GM23338 (cell line): ENCODE data around the gene SMARCC2. TPM values are rescaled to one million over a fixed set of nuclear protein-coding genes. Genes with fewer than 3 reads are reported as not detected.
"Not testable (repeated sequence)": the region's sequence is repeated elsewhere in the genome, so short reads cannot be mapped to it uniquely, and the experiment has no call there.

Source experiments
- ATAC-seq: fragments of 200-7000 bp; cut with Tn5 transposase; 3 replicates; pipeline ENCODE4 v1.9.1; 2020
- DNase-seq: peaks from one replicate; pipeline ENCODE4 v3.0.0-alpha.2; 2015; ENCODE audit warnings: low spot score
- H2AFZ ChIP-seq: fragments of 200-600 bp; sonication (generic); 2 replicates; pipeline ENCODE4 v1.8.0; 2016; ENCODE audit warnings: antibody characterized with exemption, mild to moderate bottlenecking, moderate library complexity
- H3F3A ChIP-seq: fragments of 200-600 bp; sonication (generic); replicated peaks from 2 replicates; pipeline ENCODE4 v1.8.0; 2017; ENCODE audit warnings: antibody characterized with exemption, mixed run types, low read depth
- H3K27ac ChIP-seq: fragments of 200-600 bp; sonication (generic); 2 replicates; pipeline ENCODE4 v1.6.1; 2016; ENCODE audit warnings: low read depth
- H3K27me3 ChIP-seq: fragments of 200-600 bp; sonication (generic); 2 replicates; pipeline ENCODE4 v1.8.0; 2016; ENCODE audit warnings: mild to moderate bottlenecking, mixed run types, moderate library complexity; ENCODE audit not compliant: insufficient read depth
- H3K36me3 ChIP-seq: fragments of 200-600 bp; sonication (generic); 2 replicates; pipeline ENCODE4 v1.8.0; 2016; ENCODE audit warnings: mild to moderate bottlenecking; ENCODE audit not compliant: insufficient read depth
- H3K4me1 ChIP-seq: fragments of 200-600 bp; sonication (generic); 2 replicates; pipeline ENCODE4 v1.8.0; 2016; ENCODE audit warnings: mild to moderate bottlenecking, moderate library complexity; ENCODE audit not compliant: insufficient read depth
- H3K4me2 ChIP-seq: fragments of 200-600 bp; sonication (generic); 2 replicates; pipeline ENCODE4 v1.7.1; 2017; ENCODE audit warnings: mixed run types
- H3K4me3 ChIP-seq: fragments of 200-600 bp; sonication (generic); 2 replicates; pipeline ENCODE4 v1.6.1; 2016; ENCODE audit warnings: mixed run types
- H3K79me2 ChIP-seq: fragments of 200-600 bp; sonication (generic); replicated peaks from 2 replicates; pipeline ENCODE4 v1.8.0; 2017; ENCODE audit warnings: mild to moderate bottlenecking; ENCODE audit not compliant: insufficient read depth
- H3K9me2 ChIP-seq: fragments of 200-600 bp; sonication (generic); 2 replicates; pipeline ENCODE4 v1.8.0; 2017; ENCODE audit not compliant: insufficient read depth
- H4K20me1 ChIP-seq: fragments of 200-600 bp; sonication (generic); replicated peaks from 2 replicates; pipeline ENCODE4 v1.8.0; 2017; ENCODE audit warnings: mild to moderate bottlenecking; ENCODE audit not compliant: insufficient read depth
- H3K27ac Mint-ChIP-seq: 2 replicates; pipeline ENCODE4 v1.8.0; 2020; ENCODE audit warnings: inconsistent platforms, mild to moderate bottlenecking, moderate library complexity, mixed read lengths
- H3K27me3 Mint-ChIP-seq: 3 replicates; pipeline ENCODE4 v1.8.0; 2022; ENCODE audit warnings: low read depth, mild to moderate bottlenecking, moderate library complexity, mixed read lengths, inconsistent platforms; ENCODE audit not compliant: insufficient read depth, poor library complexity
- H3K36me3 Mint-ChIP-seq: 3 replicates; pipeline ENCODE4 v1.8.0; 2021; ENCODE audit warnings: low read depth, mild to moderate bottlenecking, inconsistent platforms, moderate library complexity, mixed read lengths
- H3K4me1 Mint-ChIP-seq: 3 replicates; pipeline ENCODE4 v1.8.0; 2020; ENCODE audit warnings: mild to moderate bottlenecking, inconsistent platforms, mixed read lengths
- H3K4me3 Mint-ChIP-seq: 3 replicates; pipeline ENCODE4 v1.8.0; 2021; ENCODE audit warnings: moderate library complexity, mild to moderate bottlenecking, inconsistent platforms, mixed read lengths
- H3K9me3 Mint-ChIP-seq: 3 replicates; pipeline ENCODE4 v1.8.0; 2020; ENCODE audit warnings: moderate library complexity, mild to moderate bottlenecking, inconsistent platforms, mixed read lengths
- CREB1 ChIP-seq: fragments of 250-450 bp; sonication (Bioruptor Pico); IDR thresholded peaks from 2 replicates; pipeline ENCODE4 v1.5.0; 2020; ENCODE audit warnings: low read depth, mild to moderate bottlenecking, moderate library complexity
- ETS1 ChIP-seq: IDR thresholded peaks from 2 replicates; pipeline ENCODE4 v1.6.1; 2016; ENCODE audit warnings: antibody characterized with exemption
- EZH2 ChIP-seq: fragments of 200-600 bp; sonication (generic); IDR thresholded peaks from one replicate; pipeline ENCODE4 v1.8.0; 2017; ENCODE audit warnings: antibody characterized with exemption, mild to moderate bottlenecking, low read depth; ENCODE audit not compliant: unreplicated experiment
- NANOG ChIP-seq: IDR thresholded peaks from 2 replicates; pipeline ENCODE4 v1.6.1; 2016; ENCODE audit warnings: antibody characterized with exemption, borderline replicate concordance
- POLR2AphosphoS5 ChIP-seq: IDR thresholded peaks from 2 replicates; pipeline ENCODE4 v1.6.1; 2016; ENCODE audit warnings: antibody characterized with exemption, low read depth
- ZNF462 ChIP-seq: fragments of 250-450 bp; sonication (Bioruptor Pico); IDR thresholded peaks from 2 replicates; pipeline ENCODE4 v1.5.0; 2020; ENCODE audit warnings: mild to moderate bottlenecking, moderate library complexity
- polyA plus RNA-seq: library from polyadenylated mRNA; unstranded; fragments of >200 nt; fragmentation: Nextera tagmentation; extraction: Ambion mirVana; gene quantifications from 2 replicates; pipeline ENCODE4 v1.2.1, GENCODE V29; 2016
- total RNA-seq: library from RNA; depleted of rRNA; stranded (reverse); fragments of >200 nt; shearing (Covaris generic); gene quantifications from 2 replicates; pipeline ENCODE4 v1.2.3, GENCODE V29; 2014

The SMARCC2 gene
- total and polyA plus RNA-seq, 2 experiments from 2014 or later: 40.4 to 68.3 TPM

DNA sequence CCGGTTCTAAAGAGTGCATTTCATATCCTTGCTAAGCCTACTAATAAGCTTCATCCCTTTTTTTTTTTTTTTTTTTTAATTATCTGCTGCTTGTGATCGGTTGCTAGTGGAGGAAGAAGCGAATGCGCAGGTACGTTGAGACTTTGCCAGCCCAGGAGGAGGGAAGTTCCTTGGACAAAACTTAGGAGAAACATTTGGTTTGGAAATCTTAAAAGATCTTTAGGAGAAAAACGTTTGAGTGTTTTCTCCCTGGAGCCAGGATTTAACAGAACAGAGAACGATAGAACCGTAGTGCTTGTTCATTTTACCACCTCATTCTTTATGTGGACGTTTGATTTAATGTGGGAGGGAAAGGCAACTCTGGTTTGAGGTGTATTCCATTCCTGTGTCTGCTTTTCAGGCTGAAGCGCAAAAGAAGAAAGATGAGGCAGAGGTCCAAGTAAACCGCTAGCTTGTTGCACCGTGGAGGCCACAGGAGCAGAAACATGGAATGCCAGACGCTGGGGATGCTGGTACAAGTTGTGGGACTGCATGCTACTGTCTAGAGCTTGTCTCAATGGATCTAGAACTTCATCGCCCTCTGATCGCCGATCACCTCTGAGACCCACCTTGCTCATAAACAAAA lies 72.1 kb downstream of the SMARCC2 start:
- not testable (repeated sequence) for H3K4me1 ChIP-seq, H3K9me2 ChIP-seq, H4K20me1 ChIP-seq, H2AFZ ChIP-seq, DNase-seq, H3K27me3 ChIP-seq, H3K36me3 ChIP-seq, ATAC-seq, H3K9me3 Mint-ChIP-seq
- H3K27ac ChIP-seq: peak overlapping the region; percentile 96
- peaks cover 55% of the 10 kb centered on the region for H3K36me3 Mint-ChIP-seq
- H3F3A ChIP-seq: peaks cover 26% of the 10 kb centered on the region
- peaks cover 21% of the 10 kb centered on the region for H3K27me3 Mint-ChIP-seq
- H3K4me3 Mint-ChIP-seq: peak overlapping the region; percentile 94
- peak overlapping the region; percentile 86 for H3K4me3 ChIP-seq
- H3K27ac Mint-ChIP-seq: peak overlapping the region; percentile 100
- peak overlapping the region; percentile 90 for H3K4me2 ChIP-seq
- H3K79me2 ChIP-seq: peaks cover 12% of the 10 kb centered on the region
- peaks cover 19% of the 10 kb centered on the region for H3K4me1 Mint-ChIP-seq

- peak within 1 kb of the TSS; percentile 86 for H3K4me3 ChIP-seq
- H3K27me3 Mint-ChIP-seq: peaks cover 22% of the 10 kb centered on the region
- ATAC-seq (peak; percentile 17), DNase-seq (peak; percentile 97)
- TF ChIP-seq ETS1 (peak; percentile 76), EZH2 (no peak), ZNF462 (CRISPR knock-in tag) (no peak), POLR2AphosphoS5 (peak; percentile 100), NANOG (peak; percentile 46; the same call in 1 of the 2 replicates), CREB1 (CRISPR knock-in tag) (peak; percentile 94)
- peaks cover 26% of the 10 kb centered on the region for H3F3A ChIP-seq
- H3K36me3 ChIP-seq: peaks cover 10% of the 10 kb centered on the region; the same call in 1 of the 2 replicates
- H3K36me3 Mint-ChIP-seq: peaks cover 61% of the 10 kb centered on the region
- peaks cover 6% of the 10 kb centered on the region; the same call in 2 of the 3 replicates for H3K9me3 Mint-ChIP-seq
- peak within 1 kb of the TSS; percentile 96 for H3K27ac ChIP-seq
- H3K79me2 ChIP-seq: peaks cover 12% of the 10 kb centered on the region
- no peaks in the 10 kb centered on the region for H3K9me2 ChIP-seq
- H2AFZ ChIP-seq: peak within 1 kb of the TSS; percentile 6
- H3K4me1 Mint-ChIP-seq: peaks cover 19% of the 10 kb centered on the region
- no peaks in the 10 kb centered on the region for H4K20me1 ChIP-seq
- peaks cover 10% of the 10 kb centered on the region for H3K4me1 ChIP-seq
- peak within 1 kb of the TSS; percentile 94 for H3K4me3 Mint-ChIP-seq
- no peaks in the 10 kb centered on the region for H3K27me3 ChIP-seq
- peak within 1 kb of the TSS; percentile 90 for H3K4me2 ChIP-seq
- H3K27ac Mint-ChIP-seq: peak within 1 kb of the TSS; percentile 100
These were observed 72.8 kb downstream of the SMARCC2 start, which contains the start of gene RPL41 for GRCh38 chr12:56116267-56117081. TSS of gene RPL41 (plus strand) at chr12:56116633.
